RPMI7951 (cell line): Measurements from ENCODE around the gene SECISBP2L. TPM values are rescaled to one million over a fixed set of nuclear protein-coding genes. Genes with fewer than 3 reads are reported as not detected.

Experiments
- DNase-seq: peaks from one replicate; pipeline ENCODE4 v3.0.0-alpha.2; 2012; ENCODE audit warnings: low read depth
- total RNA-seq: library from RNA; depleted of rRNA; stranded (reverse); fragments of >200 nt; shearing (Covaris generic); gene quantifications from 2 replicates; pipeline ENCODE4 v1.2.3, GENCODE V29; 2014

SECISBP2L gene
- total RNA-seq, 1 experiment from 2014 or later, result 30.4 TPM

DNA sequence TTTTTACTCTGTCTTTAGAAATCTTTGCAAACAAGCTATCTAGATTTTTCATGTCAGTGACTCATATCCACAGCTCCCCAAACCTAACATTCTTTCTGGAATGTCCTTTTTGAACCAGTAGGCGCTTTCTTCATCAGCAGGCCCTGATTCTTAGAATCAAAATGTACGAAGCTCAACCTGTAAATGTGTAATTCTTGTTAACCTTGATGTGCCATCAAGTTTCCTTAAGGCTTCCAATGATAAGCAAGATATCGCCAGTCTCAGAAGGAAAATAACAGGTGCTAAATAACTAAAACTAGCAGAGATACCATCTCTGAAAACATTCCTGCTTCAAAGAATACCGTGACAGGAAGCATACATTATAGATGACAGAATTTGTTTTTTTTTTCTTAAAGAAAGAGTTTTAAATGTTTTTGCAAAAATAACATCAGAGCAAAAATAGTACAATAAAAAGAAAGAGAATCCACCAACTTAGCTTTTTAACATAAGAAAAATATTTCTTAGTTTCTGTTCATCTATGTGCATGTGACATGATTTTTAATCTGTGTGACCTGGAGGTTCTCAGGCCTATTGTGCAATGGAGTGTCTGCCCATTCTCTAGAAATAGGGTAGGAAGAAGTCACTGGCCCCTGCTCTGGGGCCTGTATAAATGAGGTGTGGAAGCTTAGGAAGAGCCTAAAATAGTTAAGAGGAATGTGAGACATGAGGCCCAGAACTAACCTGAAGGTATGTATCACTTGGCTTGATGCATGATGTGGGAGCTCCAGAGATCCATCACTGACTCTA, 14.7 kb upstream of the SECISBP2L start:
- no peak for DNase-seq

- no peak for DNase-seq
Measured at GRCh38 chr15:49059491-49059890, 13.2 kb upstream of the SECISBP2L start.

DNA sequence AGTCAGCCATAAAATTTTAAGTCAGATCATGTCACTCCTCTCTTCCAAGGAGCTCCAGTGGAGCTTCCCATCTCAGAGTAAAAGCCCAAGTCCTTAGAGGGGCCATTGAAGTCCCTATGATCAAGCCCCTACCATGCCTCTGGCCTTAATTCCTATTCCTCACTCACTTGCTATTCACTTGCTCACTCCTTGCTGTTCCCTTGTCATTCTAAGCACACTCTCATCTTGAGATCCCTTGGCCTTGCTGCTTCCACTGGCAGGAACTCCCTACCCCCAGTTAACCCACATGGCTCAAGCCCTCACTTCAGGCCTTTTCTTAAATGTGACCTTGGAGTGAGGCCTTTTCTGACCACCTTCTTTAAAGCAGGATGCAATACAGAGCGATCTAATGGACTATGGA, 12.3 kb upstream of the SECISBP2L start:
- no peak for DNase-seq

DNA sequence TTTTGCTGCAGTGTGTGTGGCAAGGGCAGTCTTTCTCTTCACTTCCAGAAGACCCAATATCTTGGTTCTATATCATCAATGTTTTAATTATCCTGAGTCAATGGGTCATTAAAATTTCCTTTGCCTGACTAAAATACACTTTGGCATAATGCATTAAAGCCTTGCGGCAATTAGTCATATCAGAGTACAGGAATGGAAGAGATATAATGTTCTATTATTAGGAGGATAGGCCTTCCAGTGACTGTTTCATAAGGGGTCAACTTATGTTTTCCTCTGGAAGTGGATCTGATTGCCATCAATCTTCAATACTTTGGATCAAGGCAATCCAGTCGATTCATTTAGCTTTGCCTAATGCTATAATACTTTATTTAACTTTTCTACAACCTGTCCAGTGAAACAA, 9.4 kb upstream of the SECISBP2L start:
- DNase-seq, result no peak

DNA sequence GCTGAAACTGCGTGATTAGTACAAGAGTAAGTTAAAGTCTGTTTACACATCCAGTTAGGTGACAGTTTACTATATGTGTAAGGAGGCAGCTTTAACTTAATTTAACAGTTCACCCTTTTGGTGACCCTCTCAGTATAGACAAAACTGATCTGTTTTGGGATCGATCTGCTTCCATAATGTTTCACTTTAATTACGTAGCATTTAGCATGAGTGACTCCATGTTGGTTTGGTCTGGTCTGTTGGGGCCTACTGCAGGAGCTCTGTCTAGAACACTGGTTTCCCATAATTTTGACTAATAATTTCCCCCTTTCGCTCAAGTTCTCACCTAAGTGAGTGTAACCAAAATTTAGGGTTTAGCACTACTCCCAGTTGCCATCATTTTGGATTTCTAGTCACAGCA, 6.4 kb upstream of the SECISBP2L start:
- DNase-seq, result no peak

DNA sequence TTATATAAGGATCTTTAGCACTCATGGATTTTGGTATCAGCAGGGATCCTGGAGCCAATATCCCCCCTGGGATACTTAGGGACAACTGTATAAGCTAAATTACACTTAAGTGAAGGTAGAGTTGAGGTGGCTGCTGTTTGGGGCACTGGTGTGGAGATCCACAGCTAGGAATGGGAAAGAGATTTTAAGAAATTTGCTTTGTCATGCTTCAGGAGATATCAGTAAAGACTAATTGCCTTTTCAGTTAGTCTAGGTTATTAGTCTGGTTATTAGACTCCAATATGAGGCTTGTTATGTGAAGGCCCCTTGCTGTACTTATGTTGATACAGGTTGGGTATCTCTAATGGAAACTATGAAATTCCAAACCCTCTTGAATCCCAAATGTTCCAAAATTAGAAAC, 1.2 kb upstream of the SECISBP2L start:
- DNase-seq, result no peak

- DNase-seq, result peak; percentile 46
Measured at GRCh38 chr15:49045751-49046219, 461 bp downstream of the SECISBP2L start.

GRCh38 chr15:49044766-49045606, 1.3 kb downstream of the SECISBP2L start:
- DNase-seq, result no peak

DNA sequence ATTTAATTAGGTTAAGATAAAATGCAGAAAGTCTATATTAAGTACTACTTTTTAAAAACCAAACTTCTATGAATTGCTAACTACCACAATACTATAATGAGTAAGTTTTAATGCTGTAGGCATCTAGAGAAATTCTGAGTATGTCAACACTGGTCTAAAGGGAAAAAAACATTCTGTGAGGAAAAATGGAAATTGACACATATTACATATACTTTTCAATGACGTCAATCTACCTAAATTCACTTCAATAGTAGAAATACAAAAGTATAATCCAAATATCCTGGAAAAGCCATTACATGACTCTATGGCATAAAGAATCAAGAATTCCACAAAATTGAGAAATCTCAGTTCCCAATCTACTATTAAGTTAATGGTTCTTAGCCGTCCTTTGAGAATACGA, 2.2 kb downstream of the SECISBP2L start:
- DNase-seq, result no peak

DNA sequence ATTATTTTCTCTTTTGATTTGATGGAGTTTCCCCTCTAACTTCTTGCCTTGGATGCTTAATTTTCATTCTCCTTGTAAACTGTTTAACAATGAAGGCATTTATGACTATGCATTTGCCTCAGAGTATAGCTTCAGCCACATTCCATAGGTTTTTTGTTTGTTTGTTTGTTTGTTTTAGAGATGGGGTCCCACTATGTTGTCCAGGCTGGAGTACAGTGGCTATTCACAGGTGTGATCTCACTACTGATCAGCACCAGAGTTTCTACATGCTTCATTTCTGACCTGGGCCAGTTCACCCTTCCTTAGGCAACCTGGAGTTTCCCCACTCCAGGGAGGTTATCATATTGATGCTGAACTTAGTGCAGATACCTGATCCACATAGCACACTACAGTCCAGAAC, 4.1 kb downstream of the SECISBP2L start:
- no peak for DNase-seq

DNA sequence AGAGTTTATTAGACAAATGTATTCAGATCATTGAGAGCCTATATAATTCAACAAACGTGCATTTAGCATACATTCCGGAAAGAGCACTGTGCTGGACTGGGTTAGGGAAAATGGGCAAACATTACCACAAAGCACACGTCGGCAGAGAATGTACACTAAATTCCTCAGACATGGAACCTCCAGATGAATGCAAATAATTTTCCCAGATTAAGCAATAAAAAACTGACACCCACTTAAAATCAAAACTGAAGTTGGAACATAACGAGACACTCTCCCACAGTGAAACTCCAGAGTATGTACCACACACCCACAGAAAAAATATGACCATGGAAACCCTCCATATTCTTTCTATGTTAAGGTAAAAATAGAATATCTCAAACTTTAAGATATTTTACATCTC, 4.8 kb downstream of the SECISBP2L start:
- DNase-seq, result no peak

DNA sequence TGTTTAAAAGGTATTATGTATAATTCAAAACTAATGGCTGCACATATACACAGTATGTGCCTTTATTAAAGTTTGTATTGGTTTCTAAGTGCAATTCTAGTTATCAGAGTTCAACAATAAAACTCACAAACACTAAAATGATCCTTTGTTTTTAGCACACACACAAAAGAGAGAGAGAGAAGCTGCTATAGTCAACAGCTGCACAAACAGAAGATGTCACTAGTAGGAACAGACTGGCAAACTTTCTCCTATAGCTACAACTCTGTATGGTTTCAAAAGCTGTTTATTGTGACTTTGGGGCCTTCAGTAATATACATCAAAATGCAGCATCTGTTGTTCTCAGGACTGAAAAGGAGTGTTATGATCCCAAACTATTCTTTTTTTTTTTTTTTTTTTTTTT, 6.1 kb downstream of the SECISBP2L start:
- DNase-seq, result no peak

- DNase-seq, result peak; percentile 23
Measured at GRCh38 chr15:49038382-49038781, 7.9 kb downstream of the SECISBP2L start.

DNA sequence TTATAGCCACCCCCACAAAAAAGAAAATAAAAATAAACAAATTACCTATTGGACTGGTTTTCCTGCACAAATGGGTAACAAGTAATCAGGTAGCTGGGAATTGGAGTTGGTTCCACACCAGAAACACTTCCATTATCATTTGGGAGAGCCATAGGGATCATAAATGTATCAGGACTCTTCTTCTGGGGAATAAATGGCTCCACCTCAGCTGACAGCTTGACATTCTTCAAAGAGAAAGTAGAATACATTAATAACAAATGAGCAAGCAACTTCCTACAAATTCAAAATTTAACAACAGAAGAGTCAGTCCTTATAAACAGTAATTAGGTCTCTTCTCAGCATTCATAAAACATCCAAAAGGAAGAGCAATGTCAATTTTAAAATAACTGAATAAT, 8.7 kb downstream of the SECISBP2L start:
- peak; percentile 19 for DNase-seq

DNA sequence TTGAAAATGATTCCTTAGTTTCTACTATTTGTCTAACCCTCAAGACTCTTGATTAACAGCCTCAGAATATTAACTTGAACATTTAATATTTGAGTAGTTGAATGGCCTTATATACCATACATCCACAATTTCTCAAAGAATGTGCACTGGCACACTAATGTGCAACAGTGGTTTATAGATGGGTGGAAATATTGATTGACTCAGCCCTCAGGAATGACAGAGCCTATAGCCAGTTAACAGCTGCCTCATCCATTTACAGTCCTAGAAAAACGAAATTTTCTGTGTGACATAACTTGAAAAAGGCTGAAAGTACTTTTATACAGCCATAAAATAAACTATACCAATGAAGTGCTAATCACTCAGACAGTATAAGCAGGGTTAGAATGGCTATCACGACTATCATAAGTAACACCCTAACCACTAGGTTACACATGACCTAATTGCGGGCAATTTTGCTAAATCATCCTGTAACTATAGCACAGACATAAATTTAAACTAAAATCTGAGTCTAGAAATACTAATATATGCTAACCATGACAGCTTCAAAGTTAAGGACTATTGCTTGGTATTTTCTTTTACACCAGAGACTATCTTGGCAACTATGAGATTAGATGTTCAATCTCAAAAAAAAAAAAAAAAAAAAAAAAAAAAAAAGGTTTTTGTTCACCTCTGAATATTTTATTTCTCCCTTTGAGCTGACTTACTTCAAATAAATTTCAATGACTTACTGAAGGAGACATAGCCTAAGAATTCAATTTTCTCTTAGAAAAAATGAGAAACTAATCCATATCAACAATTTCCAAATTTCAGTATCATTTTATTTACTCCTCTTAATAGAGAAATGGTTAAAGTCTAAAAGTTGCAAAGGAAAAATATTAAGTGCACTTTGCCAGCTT, 9.3 kb downstream of the SECISBP2L start:
- peak; percentile 70 for DNase-seq

DNA sequence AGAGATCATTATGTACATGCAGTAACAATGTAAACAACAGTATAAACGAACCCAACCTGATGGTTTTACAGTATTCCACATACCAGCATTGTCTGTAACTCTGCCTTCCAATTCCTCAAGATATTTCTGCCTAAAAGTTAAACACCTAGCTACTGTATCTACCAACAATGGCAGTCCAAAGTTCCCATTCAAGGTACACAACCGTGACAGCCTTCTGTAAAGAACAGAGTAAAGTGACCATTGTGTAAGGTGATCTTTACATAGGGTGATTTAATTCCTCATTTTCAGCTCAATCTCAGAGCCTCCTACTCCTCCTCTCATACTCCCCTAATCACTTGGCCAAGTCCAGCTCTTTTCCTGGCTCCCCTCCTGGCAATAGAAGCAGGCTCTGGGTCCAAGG, 10.4 kb downstream of the SECISBP2L start:
- no peak for DNase-seq

DNA sequence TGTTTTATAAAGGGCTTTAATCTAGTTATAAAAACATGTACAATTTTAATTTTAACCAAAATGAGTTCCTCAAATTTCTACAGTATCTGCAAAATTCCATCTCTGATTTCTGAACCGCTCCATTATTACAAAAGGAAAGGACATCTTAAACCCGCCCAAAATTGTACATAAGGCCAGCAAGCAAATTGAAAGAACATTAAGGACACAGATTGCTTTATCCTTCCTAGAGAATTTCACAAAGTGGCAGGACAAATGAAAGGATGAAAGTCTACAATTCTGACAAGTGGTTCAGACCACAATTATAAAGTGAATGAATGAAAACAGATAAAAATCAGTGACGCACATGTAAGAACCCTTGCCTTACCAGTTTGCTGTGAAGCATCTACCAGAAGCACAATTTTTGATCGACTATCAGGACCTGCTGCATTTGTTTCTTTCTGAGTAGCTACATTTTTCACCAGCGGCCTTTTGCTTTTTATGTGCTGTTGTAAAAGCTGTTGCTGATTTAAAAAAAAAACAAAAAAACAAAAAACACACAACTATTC, 13.6 kb downstream of the SECISBP2L start:
- DNase-seq, result no peak

- DNase-seq, result no peak
Measured at GRCh38 chr15:49031804-49032203, 14.4 kb downstream of the SECISBP2L start.

GRCh38 chr15:49026700-49027099, 19.5 kb downstream of the SECISBP2L start:
- DNase-seq, result no peak

GRCh38 chr15:49024840-49025239, 21.4 kb downstream of the SECISBP2L start:
- DNase-seq, result no peak

DNA sequence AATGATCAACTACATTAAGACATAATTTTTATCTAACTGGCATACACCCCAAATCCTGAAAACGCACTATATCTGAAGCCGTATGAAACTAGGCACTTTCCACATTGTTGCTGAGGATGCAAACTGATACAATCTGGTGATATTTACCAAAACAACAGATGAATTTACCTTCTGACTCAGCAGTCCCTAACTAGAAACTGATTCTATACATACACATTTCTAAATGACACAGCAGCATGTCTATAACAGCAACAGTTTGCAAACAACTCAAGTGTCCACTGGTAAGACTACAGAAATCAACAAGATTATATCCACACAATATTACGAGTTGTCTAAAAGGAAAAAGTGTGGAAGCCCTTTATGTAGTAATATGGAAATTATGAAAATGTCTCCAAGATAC, 22.9 kb downstream of the SECISBP2L start:
- no peak for DNase-seq

DNA sequence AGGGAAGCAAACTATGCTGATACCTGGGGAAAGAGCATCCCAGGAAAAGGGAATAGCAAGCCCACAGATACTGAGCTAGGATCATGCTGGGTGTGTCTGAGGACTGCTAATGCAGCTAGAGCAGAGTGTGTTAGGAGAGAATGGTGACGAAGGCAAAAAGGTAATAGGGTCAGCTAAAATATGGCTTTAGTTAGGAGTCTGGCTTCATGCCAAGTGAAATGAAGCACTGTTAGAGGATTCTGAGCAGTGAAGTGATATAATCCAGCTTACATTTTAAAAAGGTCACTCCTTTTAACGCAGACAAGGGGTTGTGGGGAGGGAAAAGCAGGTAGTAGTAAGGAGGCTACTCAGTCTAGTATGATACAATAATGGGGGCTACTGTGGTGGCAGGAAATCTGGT, 30.4 kb downstream of the SECISBP2L start:
- no peak for DNase-seq
